Measurements from ENCODE around the gene KCNJ10. TPM values are rescaled to one million over a fixed set of nuclear protein-coding genes. Genes with fewer than 3 reads are reported as not detected.

Gene KCNJ10
- total RNA-seq, 2 experiments from 2014 or later = 0.11 TPM

- no peak for ATAC-seq
- Mint-ChIP-seq H3K36me3 (ENCODE audit: low read depth) (no peaks in the 10 kb centered on the region), H3K9me3 (ENCODE audit: low read depth) (no peaks in the 10 kb centered on the region), H3K27ac (no peak overlapping the region), H3K4me3 (no peak overlapping the region), H3K27me3 (peaks cover 11% of the 10 kb centered on the region), H3K4me1 (no peaks in the 10 kb centered on the region)
- intact Hi-C loops (cut with DNase I, micrococcal nuclease) = no loop called here
- DNase-seq = no peak
- ChIA-PET POLR2A (interaction anchor here (0.6 kb wide), 1 partner anchor 23 kb away, joined by 6 read pairs; no protein-coding TSS in a partner anchor), CTCF (interaction anchor here (0.9 to 10.6 kb wide), 5 partner anchors 12 to 206 kb away, joined by 3 to 237 read pairs (median 3); partner anchors contain the start of gene KCNJ9)
Observed at GRCh38 chr1:160004001-160004400, 66.0 kb downstream of the KCNJ10 start.

- Mint-ChIP-seq H3K27me3 (peaks cover 8% of the 10 kb centered on the region), H3K4me3 (no peak overlapping the region), H3K36me3 (ENCODE audit: low read depth) (no peaks in the 10 kb centered on the region), H3K9me3 (ENCODE audit: low read depth) (no peaks in the 10 kb centered on the region), H3K4me1 (no peaks in the 10 kb centered on the region), H3K27ac (no peak overlapping the region)
- ChIA-PET CTCF (interaction anchor here (0.6 to 10.6 kb wide), 9 partner anchors 10 to 171 kb away, joined by 3 to 237 read pairs (median 3); no protein-coding TSS in a partner anchor), POLR2A (no interaction called here)
- intact Hi-C loops (cut with DNase I, micrococcal nuclease) = no loop called here
- DNase-seq (no peak), ATAC-seq (no peak)
Observed at GRCh38 chr1:160001440-160001839, 68.5 kb downstream of the KCNJ10 start.

- intact Hi-C loops (cut with DNase I, micrococcal nuclease) = loop anchor here in 1 of 2 experiments (1.0 kb wide), 1 partner anchor 8 kb away; no protein-coding TSS in a partner anchor
- CTCF ChIA-PET = interaction anchor here (0.8 to 2.5 kb wide), 5 partner anchors 9 to 200 kb away, joined by 3 to 14 read pairs (median 3); no protein-coding TSS in a partner anchor
- Mint-ChIP-seq H3K9me3 (ENCODE audit: low read depth) (no peaks in the 10 kb centered on the region), H3K27me3 (peaks cover 12% of the 10 kb centered on the region), H3K4me3 (no peak overlapping the region), H3K27ac (no peak overlapping the region), H3K4me1 (no peaks in the 10 kb centered on the region), H3K36me3 (ENCODE audit: low read depth) (no peaks in the 10 kb centered on the region)
- POLR2A ChIA-PET = no interaction called here
- DNase-seq (no peak), ATAC-seq (no peak)
Observed at GRCh38 chr1:159999204-159999603, 70.8 kb downstream of the KCNJ10 start.

DNA sequence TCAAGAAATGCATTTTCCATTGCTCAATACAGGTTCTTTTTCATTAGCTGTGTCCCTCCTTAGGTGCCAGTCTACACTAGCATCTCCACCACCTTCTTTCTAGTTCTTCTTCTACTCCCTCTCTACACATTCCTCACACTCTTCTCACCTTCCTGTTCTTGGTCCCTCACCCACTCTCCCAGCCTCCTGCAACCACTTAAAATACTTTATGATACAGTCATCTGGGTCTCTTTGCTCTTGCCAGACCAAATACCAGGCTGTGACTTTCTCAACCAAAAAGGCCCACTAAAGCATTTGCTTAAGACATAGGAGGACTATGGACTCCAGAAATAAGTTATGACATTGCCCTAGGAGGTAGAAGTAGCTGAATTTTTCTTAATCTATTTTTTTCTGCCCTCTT lies 73.3 kb downstream of the KCNJ10 start:
- intact Hi-C loops (cut with DNase I, micrococcal nuclease) = no loop called here
- Mint-ChIP-seq H3K9me3 (ENCODE audit: low read depth) (no peaks in the 10 kb centered on the region), H3K4me3 (no peak overlapping the region), H3K4me1 (peaks cover 3% of the 10 kb centered on the region), H3K27ac (no peak overlapping the region), H3K27me3 (peaks cover 11% of the 10 kb centered on the region), H3K36me3 (ENCODE audit: low read depth) (no peaks in the 10 kb centered on the region)
- POLR2A ChIA-PET = no interaction called here
- CTCF ChIA-PET = interaction anchor here (4.7 kb wide), 1 partner anchor 11 kb away, joined by 31 read pairs; no protein-coding TSS in a partner anchor
- ATAC-seq (no peak), DNase-seq (no peak)

GRCh38 chr1:159994896-159995295 lies 75.1 kb downstream of the KCNJ10 start:
- intact Hi-C loops (cut with DNase I, micrococcal nuclease) = no loop called here
- POLR2A ChIA-PET = no interaction called here
- no peak for DNase-seq
- no peak for ATAC-seq
- no peaks in the 10 kb centered on the region for H3K9me3 Mint-ChIP-seq (ENCODE audit: low read depth)
- H3K4me3 Mint-ChIP-seq = no peak overlapping the region
- H3K27me3 Mint-ChIP-seq = peaks cover 9% of the 10 kb centered on the region
- CTCF ChIA-PET = interaction anchor here (1.1 to 4.7 kb wide), 3 partner anchors 12 to 102 kb away, joined by 4 to 31 read pairs (median 6); no protein-coding TSS in a partner anchor
- no peak overlapping the region for H3K27ac Mint-ChIP-seq
- H3K36me3 Mint-ChIP-seq (ENCODE audit: low read depth) = no peaks in the 10 kb centered on the region
- H3K4me1 Mint-ChIP-seq = peaks cover 7% of the 10 kb centered on the region

- Mint-ChIP-seq H3K27ac (no peak overlapping the region), H3K36me3 (ENCODE audit: low read depth) (no peaks in the 10 kb centered on the region), H3K4me3 (no peak overlapping the region), H3K4me1 (peaks cover 7% of the 10 kb centered on the region), H3K27me3 (peaks cover 9% of the 10 kb centered on the region), H3K9me3 (ENCODE audit: low read depth) (no peaks in the 10 kb centered on the region)
- no peak for DNase-seq
- intact Hi-C loops (cut with DNase I, micrococcal nuclease) = no loop called here
- ChIA-PET CTCF (interaction anchor here (1.1 to 4.7 kb wide), 3 partner anchors 13 to 101 kb away, joined by 4 to 31 read pairs (median 6); no protein-coding TSS in a partner anchor), POLR2A (no interaction called here)
- no peak for ATAC-seq
Observed at GRCh38 chr1:159993911-159994310, 76.0 kb downstream of the KCNJ10 start.

- DNase-seq = no peak
- ChIA-PET POLR2A (no interaction called here), CTCF (interaction anchor here (0.7 to 1.4 kb wide), 8 partner anchors 9 to 192 kb away, joined by 3 to 22 read pairs (median 4); partner anchors contain the start of gene SLAMF9)
- Mint-ChIP-seq H3K9me3 (ENCODE audit: low read depth) (no peaks in the 10 kb centered on the region), H3K27ac (no peak overlapping the region), H3K4me1 (peaks cover 7% of the 10 kb centered on the region), H3K27me3 (peaks cover 11% of the 10 kb centered on the region), H3K36me3 (ENCODE audit: low read depth) (no peaks in the 10 kb centered on the region), H3K4me3 (no peak overlapping the region)
- no peak for ATAC-seq
- intact Hi-C loops (cut with DNase I, micrococcal nuclease) = no loop called here
Observed at GRCh38 chr1:159992161-159992560, 77.8 kb downstream of the KCNJ10 start.

DNA sequence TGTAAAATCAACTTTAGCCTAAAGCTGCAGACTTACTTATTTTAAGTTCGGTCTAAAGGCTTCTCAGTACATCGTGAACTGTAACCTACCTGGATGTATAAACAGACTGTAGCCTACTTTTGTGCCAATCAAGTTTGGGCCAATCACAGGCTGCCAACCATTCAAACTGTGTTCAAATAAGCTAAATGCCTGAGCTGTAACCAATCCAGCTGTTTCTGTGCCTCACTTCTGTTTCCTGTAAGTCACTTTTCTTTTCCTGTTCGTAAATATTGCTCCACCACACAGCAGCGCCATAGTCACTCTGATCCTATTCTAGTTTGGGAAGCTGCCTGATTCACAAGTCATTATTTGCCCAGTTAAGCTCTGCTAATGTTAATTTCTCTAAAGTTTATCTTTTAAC lies 78.4 kb downstream of the KCNJ10 start:
- peak overlapping the region; percentile 35 for H3K27ac Mint-ChIP-seq
- peaks cover 10% of the 10 kb centered on the region for H3K27me3 Mint-ChIP-seq
- intact Hi-C loops (cut with DNase I, micrococcal nuclease) = loop anchor here in 1 of 2 experiments (1.0 kb wide), 1 partner anchor 8 kb away; no protein-coding TSS in a partner anchor
- no peaks in the 10 kb centered on the region for H3K9me3 Mint-ChIP-seq (ENCODE audit: low read depth)
- CTCF ChIA-PET = interaction anchor here (0.7 to 1.4 kb wide), 8 partner anchors 10 to 192 kb away, joined by 3 to 22 read pairs (median 4); partner anchors contain the start of gene SLAMF9
- H3K36me3 Mint-ChIP-seq (ENCODE audit: low read depth) = no peaks in the 10 kb centered on the region
- POLR2A ChIA-PET = no interaction called here
- DNase-seq (peak; percentile 44), ATAC-seq (peak; percentile 83)
- H3K4me1 Mint-ChIP-seq = peaks cover 7% of the 10 kb centered on the region
- no peak overlapping the region for H3K4me3 Mint-ChIP-seq

DNA sequence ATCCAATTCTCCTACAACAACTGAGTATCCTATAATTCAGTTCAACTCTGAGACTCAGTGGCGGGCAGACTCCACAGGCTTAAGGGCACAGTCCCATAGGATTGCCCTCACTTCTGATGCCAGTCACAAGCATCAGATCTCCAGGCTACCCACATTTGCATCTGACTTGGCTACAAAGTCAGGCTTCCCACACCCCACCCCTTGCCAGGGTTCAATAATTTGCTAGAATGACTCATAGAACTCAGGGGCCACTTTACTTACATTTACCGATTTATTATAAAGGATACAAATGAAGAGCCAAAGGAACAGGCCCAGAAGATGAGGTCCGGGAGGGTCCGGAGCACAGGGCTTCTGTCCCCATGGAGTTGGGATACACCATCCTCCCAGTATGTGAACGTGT lies 80.0 kb downstream of the KCNJ10 start:
- no peak overlapping the region for H3K27ac Mint-ChIP-seq
- CTCF ChIA-PET = interaction anchor here (1.8 kb wide), 2 partner anchors 15 to 17 kb away, joined by 7 to 14 read pairs; no protein-coding TSS in a partner anchor

GRCh38 chr1:159989581-159989980 lies 80.4 kb downstream of the KCNJ10 start:
- CTCF ChIA-PET = interaction anchor here (1.8 kb wide), 2 partner anchors 16 to 18 kb away, joined by 7 to 14 read pairs; no protein-coding TSS in a partner anchor
- ATAC-seq = no peak

More for the DNA sequence above, 80.0 kb downstream of the KCNJ10 start:
- no peak for ATAC-seq
- no peak for DNase-seq
- H3K36me3 Mint-ChIP-seq (ENCODE audit: low read depth) = no peaks in the 10 kb centered on the region
- peaks cover 9% of the 10 kb centered on the region for H3K27me3 Mint-ChIP-seq
- intact Hi-C loops (cut with DNase I, micrococcal nuclease) = no loop called here
- peaks cover 7% of the 10 kb centered on the region for H3K4me1 Mint-ChIP-seq
- no peak overlapping the region for H3K4me3 Mint-ChIP-seq
- H3K9me3 Mint-ChIP-seq (ENCODE audit: low read depth) = no peaks in the 10 kb centered on the region
- POLR2A ChIA-PET = no interaction called here

GRCh38 chr1:159988006-159988405 lies 82.0 kb downstream of the KCNJ10 start:
- CTCF ChIA-PET = interaction anchor here (4.9 kb wide), 1 partner anchor 19 kb away, joined by 33 read pairs; no protein-coding TSS in a partner anchor
- DNase-seq = no peak
- Mint-ChIP-seq H3K27ac (no peak overlapping the region), H3K4me3 (no peak overlapping the region), H3K36me3 (ENCODE audit: low read depth) (no peaks in the 10 kb centered on the region), H3K9me3 (ENCODE audit: low read depth) (no peaks in the 10 kb centered on the region), H3K4me1 (peaks cover 7% of the 10 kb centered on the region), H3K27me3 (peaks cover 13% of the 10 kb centered on the region)
- no peak for ATAC-seq
- intact Hi-C loops (cut with DNase I, micrococcal nuclease) = no loop called here
- POLR2A ChIA-PET = no interaction called here

More at GRCh38 chr1:159989581-159989980, 80.4 kb downstream of the KCNJ10 start:
- no peak for DNase-seq
- intact Hi-C loops (cut with DNase I, micrococcal nuclease) = no loop called here
- Mint-ChIP-seq H3K27me3 (peaks cover 6% of the 10 kb centered on the region), H3K36me3 (ENCODE audit: low read depth) (no peaks in the 10 kb centered on the region), H3K4me3 (no peak overlapping the region), H3K4me1 (peaks cover 7% of the 10 kb centered on the region), H3K27ac (no peak overlapping the region), H3K9me3 (ENCODE audit: low read depth) (no peaks in the 10 kb centered on the region)
- POLR2A ChIA-PET = no interaction called here

DNA sequence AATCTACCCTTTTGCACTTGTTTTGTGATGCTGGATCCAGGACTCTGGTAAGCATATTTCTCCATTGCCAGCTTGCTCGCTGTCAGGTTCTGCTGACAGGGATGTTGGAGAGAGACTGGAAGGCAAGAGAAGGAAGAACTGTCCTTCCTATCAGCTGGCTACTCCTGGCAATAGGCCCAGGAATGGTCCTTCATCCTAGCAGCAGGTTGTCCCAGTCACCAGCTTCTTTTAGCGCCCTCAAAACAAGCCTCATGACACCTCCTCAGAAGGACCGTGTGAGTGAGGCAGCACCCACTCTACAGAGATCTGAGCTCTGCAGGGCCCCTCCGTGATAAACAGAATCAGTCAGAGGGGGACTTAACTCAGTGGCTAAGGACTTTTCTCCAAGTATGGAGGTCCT lies 82.8 kb downstream of the KCNJ10 start:
- no peaks in the 10 kb centered on the region for H3K9me3 Mint-ChIP-seq (ENCODE audit: low read depth)
- H3K27ac Mint-ChIP-seq = no peak overlapping the region
- ATAC-seq (no peak), DNase-seq (no peak)
- ChIA-PET CTCF (interaction anchor here (1.0 to 4.9 kb wide), 2 partner anchors 20 to 59 kb away, joined by 5 to 33 read pairs; no protein-coding TSS in a partner anchor), POLR2A (no interaction called here)
- peaks cover 16% of the 10 kb centered on the region for H3K27me3 Mint-ChIP-seq
- intact Hi-C loops (cut with DNase I, micrococcal nuclease) = no loop called here
- H3K36me3 Mint-ChIP-seq (ENCODE audit: low read depth) = no peaks in the 10 kb centered on the region
- peaks cover 7% of the 10 kb centered on the region for H3K4me1 Mint-ChIP-seq
- H3K4me3 Mint-ChIP-seq = no peak overlapping the region
